Stomach (tissue), 9 donors: ENCODE measurements around the gene CHD6. TPM values are rescaled to one million over a fixed set of nuclear protein-coding genes. Genes with fewer than 3 reads are reported as not detected.
A peak's percentile ranks its signal among the peaks of the same experiment; 100 is the strongest.

Experiments used
- DNase-seq, 2 donors: peaks; one replicate each; pipeline versions ENCODE4 v3.0.0 to v3.0.0-alpha.2; 2013 to 2019
- H3K27ac ChIP-seq, 5 donors: fragments of 200-600 bp in 4 of 5; sonication (generic) in 4 of 5; one replicate each; pipeline ENCODE4 v1.5.1; 2013 to 2019; ENCODE audit warnings: mild to moderate bottlenecking in 1 of 5, moderate library complexity in 1 of 5
- H3K27me3 ChIP-seq, 3 donors: fragments of 200-600 bp; sonication (generic); one replicate each; pipeline ENCODE4 v1.5.1; 2017 to 2019; ENCODE audit warnings: mixed run types in 1 of 3
- H3K36me3 ChIP-seq, 4 donors: fragments of 200-600 bp; sonication (generic); 1 replicate in 3 of 4; 2 replicates in 1 of 4; pipeline ENCODE4 v1.5.1; 2016 to 2019
- H3K4me1 ChIP-seq, 4 donors: fragments of 200-600 bp; sonication (generic); one replicate each; pipeline ENCODE4 v1.5.1; 2016 to 2019
- H3K4me3 ChIP-seq, 4 donors: fragments of 200-600 bp; sonication (generic) in 3 of 4; one replicate each; pipeline ENCODE4 v1.5.1; 2016 to 2019; ENCODE audit warnings: mild to moderate bottlenecking in 1 of 4
- H3K9me3 ChIP-seq, 4 donors: fragments of 200-600 bp; sonication (generic); one replicate each; pipeline ENCODE4 v1.5.1; 2016 to 2019
- EP300 ChIP-seq: sonication (generic); formaldehyde crosslinking; IDR thresholded peaks from one replicate; pipeline ENCODE4 v1.6.1; 2017; ENCODE audit warnings: antibody characterized with exemption
- POLR2A ChIP-seq, 4 donors: fragments of 450-650 bp; IDR thresholded peaks; one replicate each; pipeline ENCODE4 v1.6.1; 2016; ENCODE audit warnings: antibody characterized with exemption in 4 of 4, control low read depth in 2 of 4, mild to moderate bottlenecking in 1 of 4, moderate library complexity in 1 of 4
- POLR2AphosphoS5 ChIP-seq, 3 donors: sonication (generic); formaldehyde crosslinking; IDR thresholded peaks; one replicate each; pipeline ENCODE4 v1.6.1; 2016; ENCODE audit warnings: antibody characterized with exemption in 3 of 3
- WGBS, 5 donors: extraction: QIAGEN DNeasy Blood & Tissue Kit in 3 of 5; methylation state at CpG; one replicate each; pipeline versions ENCODE4 v1.1.5 to v1.1.7; 2013 to 2018; 5-methylcytosine and 5-hydroxymethylcytosine counted together
- intact Hi-C: fragments of 100-400 bp; cut with DNase I; formaldehyde crosslinking; loops from one replicate; pipeline ENCODE4 v1.15.1; 2023; ENCODE audit warnings: low total_unique reads
- polyA plus RNA-seq, 3 donors: library from polyadenylated mRNA; stranded (reverse); fragments of 200-250 nt; gene quantifications; one replicate each; pipeline ENCODE4 v1.2.3, GENCODE V29; 2013
- total RNA-seq, 5 donors: library from RNA; depleted of rRNA; stranded (reverse); fragments of >200 nt; gene quantifications; one replicate each; pipeline versions ENCODE4 v1.1.0 to v1.2.3, GENCODE V29; 2014 to 2016
- TF ChIP-seq, protein P1 (sequence below), 7 experiments: fragments of 450-650 bp in 4 of 7; fragments of 200-600 bp in 3 of 7; sonication (generic) in 3 of 7; IDR thresholded peaks; one replicate each; pipeline ENCODE4 v1.5.1; 2016 to 2019; ENCODE audit warnings: antibody characterized with exemption in 7 of 7, control low read depth in 2 of 7, mild to moderate bottlenecking in 1 of 7
- donor health status: healthy with polysubstance abuse.
- donor health status: Bipolar disorder and iron deficiency.
- donor health status: healthy.

CHD6 gene
- total and polyA plus RNA-seq, 8 donors: 4.4 to 84.6 (median 47.5) TPM

DNA sequence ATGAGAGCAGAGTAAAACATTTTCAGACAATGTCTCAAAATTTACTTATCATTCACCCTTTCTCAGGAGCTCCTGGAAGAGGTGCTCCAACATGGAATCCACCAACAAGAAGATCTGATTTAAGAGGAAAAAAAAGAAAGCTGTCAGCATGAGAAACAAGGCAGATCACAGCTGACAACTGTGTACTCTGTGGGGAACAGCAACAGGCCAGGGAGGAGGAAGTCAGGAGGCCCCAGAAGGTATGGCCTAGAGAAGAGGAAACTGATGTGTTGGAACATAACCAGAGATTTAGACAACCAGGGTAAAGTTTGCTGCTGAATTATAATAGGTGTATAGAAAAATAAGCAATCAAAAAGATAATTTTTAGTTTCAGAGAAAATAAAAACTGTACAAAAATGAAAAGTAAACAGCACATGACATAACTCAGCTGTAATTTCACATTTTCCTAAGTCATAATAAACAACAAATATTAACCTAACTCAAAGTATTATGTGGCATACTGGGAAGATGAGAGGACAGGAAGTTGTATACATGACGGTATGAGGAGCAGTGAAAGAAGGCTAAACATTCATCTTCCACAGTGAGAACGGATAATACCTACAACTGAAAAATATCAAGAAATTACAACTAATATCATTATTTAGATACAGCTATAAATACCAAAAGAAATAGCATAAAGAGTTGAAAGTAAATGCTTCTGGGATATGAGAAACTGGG is 138.0 kb downstream of the CHD6 start:
- TF ChIP-seq POLR2AphosphoS5 (IDR thresholded peaks at IDR 0.05) (no peak), POLR2A (IDR thresholded peaks at IDR 0.05) (no peak), EP300 (no peak)
- TF ChIP-seq, protein P1, sequence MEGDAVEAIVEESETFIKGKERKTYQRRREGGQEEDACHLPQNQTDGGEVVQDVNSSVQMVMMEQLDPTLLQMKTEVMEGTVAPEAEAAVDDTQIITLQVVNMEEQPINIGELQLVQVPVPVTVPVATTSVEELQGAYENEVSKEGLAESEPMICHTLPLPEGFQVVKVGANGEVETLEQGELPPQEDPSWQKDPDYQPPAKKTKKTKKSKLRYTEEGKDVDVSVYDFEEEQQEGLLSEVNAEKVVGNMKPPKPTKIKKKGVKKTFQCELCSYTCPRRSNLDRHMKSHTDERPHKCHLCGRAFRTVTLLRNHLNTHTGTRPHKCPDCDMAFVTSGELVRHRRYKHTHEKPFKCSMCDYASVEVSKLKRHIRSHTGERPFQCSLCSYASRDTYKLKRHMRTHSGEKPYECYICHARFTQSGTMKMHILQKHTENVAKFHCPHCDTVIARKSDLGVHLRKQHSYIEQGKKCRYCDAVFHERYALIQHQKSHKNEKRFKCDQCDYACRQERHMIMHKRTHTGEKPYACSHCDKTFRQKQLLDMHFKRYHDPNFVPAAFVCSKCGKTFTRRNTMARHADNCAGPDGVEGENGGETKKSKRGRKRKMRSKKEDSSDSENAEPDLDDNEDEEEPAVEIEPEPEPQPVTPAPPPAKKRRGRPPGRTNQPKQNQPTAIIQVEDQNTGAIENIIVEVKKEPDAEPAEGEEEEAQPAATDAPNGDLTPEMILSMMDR (IDR thresholded peaks at IDR 0.05): no peak
- peaks cover 0 to 18% (median 14%) of the 10 kb centered on the region in 4 donors for H3K4me1 ChIP-seq
- no peak overlapping the region for H3K27ac ChIP-seq
- peak in 1 of 2 donors; percentile 52 for DNase-seq
- 72 to 89% (median 82%) methylated on average over 2 of the region's 2 CpGs for WGBS, 5 donors
- H3K27me3 ChIP-seq: no peaks in the 10 kb centered on the region
- intact Hi-C loops: no loop called here
- H3K9me3 ChIP-seq: no peaks in the 10 kb centered on the region
- H3K36me3 ChIP-seq: peaks cover 16 to 61% (median 53%) of the 10 kb centered on the region in 4 donors
- no peak overlapping the region for H3K4me3 ChIP-seq

DNA sequence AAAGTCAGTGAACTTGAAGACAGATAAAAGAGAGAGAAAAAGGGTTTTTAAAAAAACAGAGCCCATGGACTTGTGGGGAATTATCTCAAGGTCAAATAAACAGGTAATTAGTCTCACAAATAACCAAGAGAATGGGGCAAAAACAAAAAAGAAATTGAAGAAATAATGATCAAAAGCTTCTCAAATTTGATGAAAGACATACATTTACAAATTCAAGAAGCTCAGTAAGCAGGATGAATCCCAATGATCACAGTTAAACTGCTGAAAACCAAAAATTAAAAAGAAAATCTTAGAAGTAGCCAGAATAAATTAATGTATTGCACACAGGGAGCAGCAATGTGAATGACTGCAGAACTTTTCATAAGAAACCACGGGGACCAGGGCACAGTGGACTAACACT is 139.1 kb downstream of the CHD6 start:
- H3K4me3 ChIP-seq: no peak overlapping the region
- H3K27ac ChIP-seq: no peak overlapping the region
- H3K9me3 ChIP-seq: no peaks in the 10 kb centered on the region
- 95 to 100% (median 98%) methylated on average over 1 of the region's 1 CpG for WGBS, 5 donors
- TF ChIP-seq, protein P1 (IDR thresholded peaks at IDR 0.05): no peak
- TF ChIP-seq POLR2AphosphoS5 (IDR thresholded peaks at IDR 0.05) (no peak), EP300 (no peak), POLR2A (IDR thresholded peaks at IDR 0.05) (no peak)
- peaks cover 0 to 21% (median 15%) of the 10 kb centered on the region in 4 donors for H3K4me1 ChIP-seq
- intact Hi-C loops: no loop called here
- no peaks in the 10 kb centered on the region for H3K27me3 ChIP-seq
- H3K36me3 ChIP-seq: peaks cover 5 to 50% (median 42%) of the 10 kb centered on the region in 4 donors
- DNase-seq: no peak

DNA sequence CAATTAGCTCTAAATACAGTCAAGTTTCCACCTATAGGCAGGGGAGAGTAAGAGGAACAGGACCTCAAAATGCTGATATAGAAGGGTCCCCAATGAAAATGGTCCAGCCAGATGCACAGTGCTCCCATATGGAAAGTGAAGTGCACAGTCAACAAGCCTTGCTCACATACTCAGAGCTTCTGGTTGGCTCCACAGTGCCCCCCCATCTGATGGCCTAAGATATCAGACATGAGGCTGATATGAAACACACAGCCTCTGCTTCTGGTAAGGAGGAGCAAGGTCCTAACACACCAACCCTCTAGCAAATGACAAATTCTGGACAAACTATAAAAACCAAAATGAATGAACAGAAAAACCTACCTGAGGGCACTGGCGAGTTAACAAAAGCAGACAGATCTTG is 140.2 kb downstream of the CHD6 start:
- H3K9me3 ChIP-seq: no peaks in the 10 kb centered on the region
- peaks cover 4 to 44% (median 36%) of the 10 kb centered on the region in 4 donors for H3K36me3 ChIP-seq
- no peak overlapping the region for H3K27ac ChIP-seq
- H3K4me1 ChIP-seq: peaks cover 0 to 21% (median 15%) of the 10 kb centered on the region in 4 donors
- no peak overlapping the region for H3K4me3 ChIP-seq
- TF ChIP-seq POLR2AphosphoS5 (IDR thresholded peaks at IDR 0.05): no peak
- TF ChIP-seq EP300: no peak
- TF ChIP-seq, protein P1 (IDR thresholded peaks at IDR 0.05): no peak
- no peak for TF ChIP-seq POLR2A (IDR thresholded peaks at IDR 0.05)
- no peak for DNase-seq
- WGBS, 5 donors: 94 to 100% (median 95%) methylated on average over 1 of the region's 1 CpG
- intact Hi-C loops: no loop called here
- no peaks in the 10 kb centered on the region for H3K27me3 ChIP-seq

DNA sequence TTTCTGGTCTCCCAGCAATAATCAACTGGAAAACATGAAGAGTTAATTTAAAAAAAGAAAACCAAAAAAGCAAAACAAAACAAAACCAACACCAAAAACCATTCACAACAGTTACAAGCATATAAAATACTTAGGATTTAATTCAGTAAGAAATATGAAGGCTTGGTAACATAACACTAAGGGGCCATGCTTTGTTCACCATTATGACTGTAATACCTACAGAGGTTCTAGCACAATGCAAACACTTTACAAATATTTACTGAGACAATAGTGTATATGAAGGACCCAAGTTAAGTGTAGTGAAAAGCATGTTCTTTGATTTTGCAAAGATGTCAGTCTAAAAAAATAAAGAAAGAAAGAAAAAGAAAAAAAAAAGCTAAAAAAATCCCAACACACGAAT is 141.7 kb downstream of the CHD6 start:
- 82 to 97% (median 93%) methylated on average over 1 of the region's 1 CpG for WGBS, 5 donors
- Histone ChIP-seq H3K4me3 (no peak overlapping the region), H3K27me3 (no peaks in the 10 kb centered on the region), H3K36me3 (peaks cover 6 to 50% (median 36%) of the 10 kb centered on the region in 4 donors), H3K4me1 (peaks cover 0 to 21% (median 15%) of the 10 kb centered on the region in 4 donors), H3K9me3 (no peaks in the 10 kb centered on the region), H3K27ac (peak overlapping the region in 2 of 5 donors; percentile 24 to 43)
- no peak for DNase-seq
- TF ChIP-seq, protein P1 (IDR thresholded peaks at IDR 0.05): no peak
- TF ChIP-seq POLR2A (IDR thresholded peaks at IDR 0.05) (no peak), POLR2AphosphoS5 (IDR thresholded peaks at IDR 0.05) (no peak), EP300 (no peak)
- intact Hi-C loops: no loop called here
